ENCODE measurements around the gene CNN1. TPM values are rescaled to one million over a fixed set of nuclear protein-coding genes. Genes with fewer than 3 reads are reported as not detected.

CNN1 gene
- polyA plus RNA-seq, 2 of the 4 experiments (the other 2 are of a cell fraction), result 0.62 to 0.96 TPM

DNA sequence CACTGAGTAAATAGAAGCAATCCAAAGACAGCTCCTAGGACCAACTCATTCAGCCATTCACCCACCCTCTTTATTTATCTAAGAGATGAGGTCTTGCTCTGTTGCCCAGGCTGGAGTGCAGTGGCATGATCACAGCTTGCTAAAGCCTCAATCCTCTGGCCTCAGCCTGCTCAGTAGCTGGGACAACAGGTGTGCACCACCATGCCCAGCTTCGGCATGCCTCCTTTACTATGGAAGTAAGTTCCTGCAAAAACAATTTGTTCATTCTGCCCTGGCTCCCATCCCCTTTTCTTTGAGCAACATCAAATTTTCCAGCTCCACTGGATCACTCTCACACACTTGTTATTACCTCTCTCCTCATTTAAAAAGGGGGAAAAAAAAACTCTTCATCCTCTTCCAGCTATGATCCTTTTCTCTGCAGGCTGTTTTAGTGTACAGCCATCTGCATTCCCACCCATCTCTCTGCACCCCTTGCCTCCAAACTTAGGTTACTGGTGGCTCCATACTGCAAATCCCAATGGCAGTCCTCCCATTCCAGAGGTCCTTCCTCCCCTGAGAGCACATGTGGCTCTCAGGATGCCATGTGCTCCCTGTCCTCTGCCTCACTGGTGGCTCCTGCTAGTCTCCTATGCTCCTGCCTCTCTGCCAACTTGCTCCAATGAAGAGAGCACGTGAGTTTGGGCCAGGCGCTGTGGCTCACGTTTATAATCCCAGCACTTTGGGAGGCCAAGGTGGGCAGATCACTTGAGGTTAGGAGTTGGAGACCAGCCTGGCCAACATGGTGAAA is 18.2 kb downstream of the CNN1 start:
- TF ChIP-seq KDM5A (IDR thresholded peaks at IDR 0.05) (no peak), KDM1A (IDR thresholded peaks at IDR 0.05; ENCODE audit: low read depth) (no peak), CHD4 (IDR thresholded peaks at IDR 0.05; ENCODE audit: borderline replicate concordance) (no peak), TFCP2L1 (CRISPR knock-in tag; IDR thresholded peaks at IDR 0.05) (no peak), JUNB (IDR thresholded peaks at IDR 0.05) (no peak), NR3C1 (IDR thresholded peaks at IDR 0.05) (no peak), EP300 (IDR thresholded peaks at IDR 0.05) (no peak), EHF (CRISPR knock-in tag; IDR thresholded peaks at IDR 0.05) (no peak), MAFK (IDR thresholded peaks at IDR 0.05; ENCODE audit: partially characterized antibody) (no peak)
- TF ChIP-seq, protein P1, sequence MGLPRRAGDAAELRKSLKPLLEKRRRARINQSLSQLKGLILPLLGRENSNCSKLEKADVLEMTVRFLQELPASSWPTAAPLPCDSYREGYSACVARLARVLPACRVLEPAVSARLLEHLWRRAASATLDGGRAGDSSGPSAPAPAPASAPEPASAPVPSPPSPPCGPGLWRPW (IDR thresholded peaks at IDR 0.05), result no peak
- Histone ChIP-seq H3K4me2 (no peak overlapping the region), H3K4me1 (peaks cover 7% of the 10 kb centered on the region; the same call in 2 of the 3 replicates), H3K27ac (no peak overlapping the region), H3K9me3 (no peaks in the 10 kb centered on the region), H3K4me3 (no peak overlapping the region)
- CTCF ChIA-PET, result interaction anchor here (0.6 to 1.5 kb wide), 2 partner anchors 21 to 406 kb away, joined by 3 read pairs; no protein-coding TSS in a partner anchor
- POLR2A ChIA-PET, result no interaction called here
- no peak for ATAC-seq
- no peak for FAIRE-seq
- 94% methylated on average over 3 of the region's 4 CpGs for WGBS (ENCODE audit: missing lambda C conversion rate)
- no peak for DNase-seq (ENCODE audit: low read depth in 1 of 2, low spot score in 1 of 2)

DNA sequence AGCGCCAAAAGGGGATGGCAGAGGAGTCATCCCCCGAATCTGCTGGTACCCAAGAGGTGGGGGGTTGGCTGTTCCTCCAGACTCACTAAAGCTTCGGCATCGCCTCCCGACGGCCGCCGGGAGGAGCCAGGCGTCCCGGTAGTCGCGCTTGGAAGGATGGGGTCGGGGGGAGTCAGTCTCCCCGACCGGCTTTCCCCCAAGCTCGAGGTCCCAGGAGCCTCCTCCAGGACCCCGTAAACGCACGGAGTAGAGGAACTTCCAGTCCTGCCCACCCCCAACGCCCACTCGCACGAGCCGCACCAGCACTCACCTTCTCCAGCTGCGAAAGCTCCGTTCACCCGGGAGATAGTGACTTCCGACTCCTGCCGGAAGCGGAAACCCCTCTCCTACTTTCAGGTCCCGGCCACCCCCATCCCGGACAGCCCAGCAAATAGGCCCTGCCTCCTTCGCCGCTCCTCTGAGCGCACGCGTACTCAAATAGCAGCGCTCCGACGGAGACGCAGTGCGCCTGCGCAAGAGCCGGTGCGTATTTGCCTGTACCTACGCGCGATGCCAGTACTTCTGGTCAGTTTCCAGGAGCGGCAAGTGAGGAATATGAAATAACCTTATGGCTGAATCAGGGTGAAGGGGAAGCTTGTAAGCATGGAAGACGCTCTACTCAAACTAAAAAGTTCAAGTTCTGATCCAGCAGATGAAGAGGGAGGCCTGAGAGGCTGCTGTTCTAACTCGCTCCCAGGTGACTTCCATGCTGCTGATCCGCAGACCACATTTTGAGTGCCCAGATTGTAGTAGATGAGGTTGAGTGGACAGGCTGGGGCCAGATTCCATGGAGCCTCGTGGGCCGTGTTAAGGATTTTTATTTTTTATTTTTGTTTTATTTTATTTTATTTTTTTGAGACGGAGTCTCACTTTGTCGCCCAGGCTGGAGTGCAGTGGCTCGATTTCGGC is 20.5 kb downstream of the CNN1 start, which contains the start of gene ELOF1:
Gene ELOF1, minus strand, starts transcription at position 350 of the 948 bp plus-strand sequence. CDS start 4,883 bp downstream, outside the sequence.
- ChIA-PET CTCF (interaction anchor here (0.7 to 2.1 kb wide), 6 partner anchors 13 to 100 kb away, joined by 3 to 11 read pairs (median 4); no protein-coding TSS in a partner anchor), POLR2A (interaction anchor here (0.6 to 1.7 kb wide), 7 partner anchors 9 to 50 kb away, joined by 3 to 7 read pairs (median 3); partner anchors contain the start of gene ECSIT)
- Histone ChIP-seq H3K4me2 (peak within 1 kb of the TSS; percentile 82), H3K4me3 (peak within 1 kb of the TSS; percentile 74), H3K27ac (peak within 1 kb of the TSS; percentile 79 to 88), H3K4me1 (peaks cover 7% of the 10 kb centered on the region; the same call in 2 of the 3 replicates), H3K9me3 (no peaks in the 10 kb centered on the region)
- peak; percentile 94 to 97 for DNase-seq (ENCODE audit: low read depth in 1 of 2, low spot score in 1 of 2)
- FAIRE-seq, result no peak
- peak; percentile 99 to 100 for ATAC-seq
- 4% methylated on average over 20 of the region's 57 CpGs for WGBS (ENCODE audit: missing lambda C conversion rate)
- TF ChIP-seq, protein P2, sequence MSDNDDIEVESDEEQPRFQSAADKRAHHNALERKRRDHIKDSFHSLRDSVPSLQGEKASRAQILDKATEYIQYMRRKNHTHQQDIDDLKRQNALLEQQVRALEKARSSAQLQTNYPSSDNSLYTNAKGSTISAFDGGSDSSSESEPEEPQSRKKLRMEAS (IDR thresholded peaks at IDR 0.05), result 0 out of 2 replicates have a peak, but pooled peaks have one; percentile 33
- no peak for TF ChIP-seq TP53 (CRISPR knock-in tag; IDR thresholded peaks at IDR 0.05)
- TF ChIP-seq HOXB13 (CRISPR knock-in tag; IDR thresholded peaks at IDR 0.05; ENCODE audit: low read depth), result no peak
- 0 out of 2 replicates have a peak, but pooled peaks have one; percentile 7 for TF ChIP-seq PHF8 (IDR thresholded peaks at IDR 0.05; ENCODE audit: borderline replicate concordance, low read depth)
- 0 out of 2 replicates have a peak, but pooled peaks have one; percentile 20 for TF ChIP-seq KDM5A (IDR thresholded peaks at IDR 0.05)
- TF ChIP-seq, protein P3, sequence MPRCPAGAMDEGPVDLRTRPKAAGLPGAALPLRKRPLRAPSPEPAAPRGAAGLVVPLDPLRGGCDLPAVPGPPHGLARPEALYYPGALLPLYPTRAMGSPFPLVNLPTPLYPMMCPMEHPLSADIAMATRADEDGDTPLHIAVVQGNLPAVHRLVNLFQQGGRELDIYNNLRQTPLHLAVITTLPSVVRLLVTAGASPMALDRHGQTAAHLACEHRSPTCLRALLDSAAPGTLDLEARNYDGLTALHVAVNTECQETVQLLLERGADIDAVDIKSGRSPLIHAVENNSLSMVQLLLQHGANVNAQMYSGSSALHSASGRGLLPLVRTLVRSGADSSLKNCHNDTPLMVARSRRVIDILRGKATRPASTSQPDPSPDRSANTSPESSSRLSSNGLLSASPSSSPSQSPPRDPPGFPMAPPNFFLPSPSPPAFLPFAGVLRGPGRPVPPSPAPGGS (IDR thresholded peaks at IDR 0.05), result peak; percentile 58; the same call in 1 of the 3 replicates
- TF ChIP-seq POLR2A (IDR thresholded peaks at IDR 0.05; ENCODE audit: low read length), result peak; percentile 68
- TF ChIP-seq MAZ (IDR thresholded peaks at IDR 0.05; ENCODE audit: borderline replicate concordance, low read depth, low read length), result peak; percentile 64; the same call in 1 of the 2 replicates
- TF ChIP-seq JUN (IDR thresholded peaks at IDR 0.05), result peak in 1 of 2 experiments; percentile 73; a peak in 3 of 5 replicates
- TF ChIP-seq NPAS2 (CRISPR knock-in tag; IDR thresholded peaks at IDR 0.05; ENCODE audit: borderline replicate concordance), result no peak
- TF ChIP-seq, protein P4, sequence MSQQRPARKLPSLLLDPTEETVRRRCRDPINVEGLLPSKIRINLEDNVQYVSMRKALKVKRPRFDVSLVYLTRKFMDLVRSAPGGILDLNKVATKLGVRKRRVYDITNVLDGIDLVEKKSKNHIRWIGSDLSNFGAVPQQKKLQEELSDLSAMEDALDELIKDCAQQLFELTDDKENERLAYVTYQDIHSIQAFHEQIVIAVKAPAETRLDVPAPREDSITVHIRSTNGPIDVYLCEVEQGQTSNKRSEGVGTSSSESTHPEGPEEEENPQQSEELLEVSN (IDR thresholded peaks at IDR 0.05; ENCODE audit: borderline replicate concordance, low read depth), result peak; percentile 34; the same call in 1 of the 2 replicates

All from A549 (cell line).